Neutrophil (primary cell): ENCODE measurements around the gene LRRC8D.

Experiments
- H3K27ac ChIP-seq: fragments of 200-600 bp; sonication (generic); 2 replicates; pipeline ENCODE4 v1.5.1; 2016; ENCODE audit warnings: mild to moderate bottlenecking, moderate library complexity
- H3K27me3 ChIP-seq: fragments of 200-600 bp; sonication (generic); 2 replicates; pipeline ENCODE4 v1.6.0; 2016; ENCODE audit warnings: mild to moderate bottlenecking
- H3K36me3 ChIP-seq: fragments of 200-600 bp; sonication (generic); 2 replicates; pipeline ENCODE4 v1.5.1; 2017
- H3K4me1 ChIP-seq, 2 experiments: fragments of 200-600 bp in 1 of 2; sonication (generic) in 1 of 2; 1 replicate in 1 of 2; 2 replicates in 1 of 2; pipeline versions ENCODE4 v1.5.1 to v1.6.1; 2013 to 2016; ENCODE audit warnings: low read depth in 1 of 2, low read length in 1 of 2, mild to moderate bottlenecking in 1 of 2, moderate library complexity in 1 of 2; ENCODE audit not compliant: control insufficient read depth in 1 of 2, insufficient read depth in 1 of 2
- H3K4me3 ChIP-seq, 2 experiments: fragments of 200-600 bp in 1 of 2; sonication (generic) in 1 of 2; 1 replicate in 1 of 2; 2 replicates in 1 of 2; pipeline ENCODE4 v1.5.1; 2013 to 2016; ENCODE audit warnings: low read depth in 1 of 2, low read length in 1 of 2, mild to moderate bottlenecking in 1 of 2, moderate library complexity in 1 of 2
- H3K9me3 ChIP-seq: fragments of 200-600 bp; sonication (generic); 2 replicates; pipeline ENCODE4 v1.5.1; 2016
- TF ChIP-seq, protein P1 (sequence below): fragments of 200-600 bp; sonication (generic); IDR thresholded peaks from 2 replicates; pipeline ENCODE4 v1.5.1; 2016; ENCODE audit warnings: antibody characterized with exemption

Gene LRRC8D

DNA sequence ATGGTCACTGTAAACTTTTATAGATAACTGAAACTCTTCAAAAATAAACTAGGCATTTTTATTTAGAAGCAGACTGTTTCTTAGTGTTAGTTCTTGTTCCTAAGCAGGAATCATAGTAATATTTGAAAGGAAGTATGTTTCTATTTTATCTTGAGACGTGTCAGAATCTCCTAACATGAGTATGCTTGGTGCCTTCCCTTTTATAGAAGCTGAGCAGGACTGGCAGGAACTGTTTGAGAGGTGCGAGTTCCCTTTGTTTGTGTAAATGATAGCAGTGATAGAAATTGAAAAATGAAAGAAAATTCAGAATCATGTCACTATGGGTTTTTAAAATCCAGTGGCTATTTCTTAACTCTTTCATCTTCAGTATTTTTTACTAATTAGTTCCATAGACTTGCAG lies 56.9 kb downstream of the LRRC8D start:
- peaks cover 12% of the 10 kb centered on the region for H3K9me3 ChIP-seq
- TF ChIP-seq, protein P1, sequence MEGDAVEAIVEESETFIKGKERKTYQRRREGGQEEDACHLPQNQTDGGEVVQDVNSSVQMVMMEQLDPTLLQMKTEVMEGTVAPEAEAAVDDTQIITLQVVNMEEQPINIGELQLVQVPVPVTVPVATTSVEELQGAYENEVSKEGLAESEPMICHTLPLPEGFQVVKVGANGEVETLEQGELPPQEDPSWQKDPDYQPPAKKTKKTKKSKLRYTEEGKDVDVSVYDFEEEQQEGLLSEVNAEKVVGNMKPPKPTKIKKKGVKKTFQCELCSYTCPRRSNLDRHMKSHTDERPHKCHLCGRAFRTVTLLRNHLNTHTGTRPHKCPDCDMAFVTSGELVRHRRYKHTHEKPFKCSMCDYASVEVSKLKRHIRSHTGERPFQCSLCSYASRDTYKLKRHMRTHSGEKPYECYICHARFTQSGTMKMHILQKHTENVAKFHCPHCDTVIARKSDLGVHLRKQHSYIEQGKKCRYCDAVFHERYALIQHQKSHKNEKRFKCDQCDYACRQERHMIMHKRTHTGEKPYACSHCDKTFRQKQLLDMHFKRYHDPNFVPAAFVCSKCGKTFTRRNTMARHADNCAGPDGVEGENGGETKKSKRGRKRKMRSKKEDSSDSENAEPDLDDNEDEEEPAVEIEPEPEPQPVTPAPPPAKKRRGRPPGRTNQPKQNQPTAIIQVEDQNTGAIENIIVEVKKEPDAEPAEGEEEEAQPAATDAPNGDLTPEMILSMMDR = no peak
- no peaks in the 10 kb centered on the region for H3K4me1 ChIP-seq
- H3K27me3 ChIP-seq = no peaks in the 10 kb centered on the region
- H3K36me3 ChIP-seq = peaks cover 3% of the 10 kb centered on the region
- no peak overlapping the region for H3K27ac ChIP-seq
- no peak overlapping the region for H3K4me3 ChIP-seq

DNA sequence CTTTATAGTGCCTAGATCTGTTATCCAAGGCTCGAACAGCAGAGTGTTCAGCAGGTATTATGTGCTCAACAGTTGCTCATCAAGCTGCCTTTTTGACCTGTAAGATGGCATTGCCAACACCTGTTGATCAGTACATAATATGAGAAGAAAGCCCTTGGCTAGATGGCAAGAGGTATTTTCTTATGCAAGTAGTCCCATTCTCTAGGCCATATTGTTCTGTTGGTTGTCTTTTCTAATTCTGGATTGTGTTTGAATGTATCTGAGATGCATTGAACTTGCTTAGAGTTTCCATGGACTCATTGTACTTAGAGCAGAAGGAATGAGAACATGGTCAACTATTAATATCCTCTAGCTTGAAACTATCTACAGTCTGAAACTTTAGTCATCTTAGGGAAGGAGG lies 57.4 kb downstream of the LRRC8D start:
- no peak overlapping the region for H3K4me3 ChIP-seq
- peaks cover 3% of the 10 kb centered on the region for H3K36me3 ChIP-seq
- H3K27ac ChIP-seq = no peak overlapping the region
- no peaks in the 10 kb centered on the region for H3K4me1 ChIP-seq
- H3K9me3 ChIP-seq = peaks cover 12% of the 10 kb centered on the region
- TF ChIP-seq, protein P1 = no peak
- no peaks in the 10 kb centered on the region for H3K27me3 ChIP-seq

DNA sequence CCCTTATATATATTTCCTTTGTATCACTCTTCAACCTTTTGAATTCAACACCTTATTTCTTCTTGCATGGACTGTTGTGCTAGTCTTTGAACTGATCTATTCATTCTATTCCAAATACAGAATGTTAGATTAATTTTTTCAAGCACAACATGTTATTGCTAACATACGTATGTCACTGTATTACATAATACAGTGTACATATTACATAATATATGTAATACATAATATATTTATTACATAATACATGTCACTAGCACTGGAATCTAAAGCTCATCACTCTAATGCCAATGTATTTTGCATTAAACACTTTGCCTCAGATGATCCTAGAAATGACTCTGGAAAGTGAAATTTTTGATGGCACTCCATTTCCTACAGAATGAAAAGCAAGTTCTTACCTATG lies 59.8 kb downstream of the LRRC8D start:
- no peaks in the 10 kb centered on the region for H3K27me3 ChIP-seq

DNA sequence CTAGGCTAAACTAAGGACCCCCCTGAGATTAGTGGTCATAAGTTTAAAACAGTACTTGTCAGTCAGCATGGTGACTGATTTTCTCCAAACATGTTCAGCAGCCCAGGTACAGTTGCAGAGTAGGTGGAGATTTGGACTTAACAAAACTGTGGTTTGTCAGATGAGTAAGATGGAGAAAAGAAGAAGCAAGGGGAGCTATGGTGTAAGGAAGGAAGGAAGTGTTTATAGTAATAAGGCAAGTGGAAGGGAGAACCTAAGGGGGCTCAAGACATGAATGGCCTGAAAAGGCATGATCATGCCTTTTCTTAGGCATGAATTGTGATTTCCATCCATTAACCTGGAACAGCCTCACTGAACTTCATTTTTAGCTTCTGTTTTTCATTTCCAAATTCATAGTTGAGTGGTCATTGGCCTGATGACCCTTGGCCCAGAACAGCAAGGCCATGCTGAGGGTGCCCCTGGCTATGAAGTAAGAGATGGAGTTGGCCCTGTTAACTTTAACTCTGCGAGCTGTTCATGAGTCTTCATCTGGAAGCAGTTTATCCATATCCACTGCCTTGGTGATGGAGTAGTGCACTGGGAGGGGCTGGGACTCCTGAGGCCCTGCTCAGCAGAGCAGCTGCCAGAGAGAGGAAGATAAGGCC lies 60.7 kb downstream of the LRRC8D start:
- peaks cover 12% of the 10 kb centered on the region for H3K9me3 ChIP-seq
- H3K27me3 ChIP-seq = no peaks in the 10 kb centered on the region
- TF ChIP-seq, protein P1 = no peak
- H3K4me3 ChIP-seq = no peak overlapping the region
- peak overlapping the region; percentile 59 for H3K27ac ChIP-seq
- no peaks in the 10 kb centered on the region for H3K36me3 ChIP-seq
- H3K4me1 ChIP-seq = no peaks in the 10 kb centered on the region

More for the DNA sequence above, 59.8 kb downstream of the LRRC8D start:
- Histone ChIP-seq H3K9me3 (peaks cover 12% of the 10 kb centered on the region), H3K4me1 (no peaks in the 10 kb centered on the region), H3K4me3 (no peak overlapping the region), H3K36me3 (peaks cover 3% of the 10 kb centered on the region), H3K27ac (no peak overlapping the region)
- TF ChIP-seq, protein P1 = no peak

DNA sequence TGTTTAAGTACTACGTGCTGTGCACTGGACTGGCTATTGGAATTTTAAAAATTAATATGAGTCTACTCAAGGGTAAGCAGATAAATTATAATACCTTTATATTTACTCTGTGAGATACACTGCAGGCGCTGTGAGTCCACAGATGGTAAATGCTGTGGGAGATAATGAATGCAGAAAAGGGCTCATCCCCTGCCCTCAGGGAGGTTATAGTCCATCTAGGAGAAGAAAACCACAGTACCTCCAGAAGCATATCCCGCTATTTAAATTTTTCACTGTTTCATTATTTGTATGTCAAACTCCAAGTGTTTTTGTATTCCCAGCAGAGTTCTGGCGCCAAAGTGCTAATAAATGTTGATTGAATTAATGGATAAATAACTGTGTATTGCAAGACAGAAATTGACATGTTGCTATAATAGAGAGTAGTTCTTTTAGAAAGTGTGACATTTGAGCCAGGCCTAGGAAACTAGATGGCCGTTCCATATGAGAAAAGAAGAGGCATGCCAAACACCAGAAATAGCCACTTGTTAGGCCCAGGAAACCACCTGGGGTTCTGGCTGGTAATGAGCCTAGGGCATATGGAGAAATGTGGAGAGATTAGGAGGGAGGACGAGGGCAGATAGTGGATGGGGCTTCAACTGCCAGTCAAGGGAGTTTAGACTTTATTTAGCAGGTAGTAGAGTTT lies 61.7 kb downstream of the LRRC8D start:
- TF ChIP-seq, protein P1 = no peak

More for the DNA sequence above, 61.7 kb downstream of the LRRC8D start:
- Histone ChIP-seq H3K27ac (no peak overlapping the region), H3K27me3 (no peaks in the 10 kb centered on the region), H3K9me3 (peaks cover 12% of the 10 kb centered on the region), H3K4me3 (no peak overlapping the region), H3K36me3 (no peaks in the 10 kb centered on the region), H3K4me1 (no peaks in the 10 kb centered on the region)
